ENCODE data around the gene RCAN2. TPM values are rescaled to one million over a fixed set of nuclear protein-coding genes. Genes with fewer than 3 reads are reported as not detected.

Gene RCAN2
- polyA plus RNA-seq, 1 donor from 2014 or later = 37.4 TPM

GRCh38 chr6:46315589-46315988, 175.7 kb downstream of the RCAN2 start:
- Histone ChIP-seq H3K4me2 (ENCODE audit: low read length) (no peak overlapping the region), H4K20me1 (ENCODE audit: insufficient read depth) (no peaks in the 10 kb centered on the region), H3K9me2 (ENCODE audit: insufficient read depth, low read length) (no peaks in the 10 kb centered on the region), H2AFZ (ENCODE audit: low read depth, low read length) (no peak overlapping the region), H3K27me3 (ENCODE audit: insufficient read depth, low read depth, low read length) (no peaks in the 10 kb centered on the region), H3K79me2 (replicated peaks; ENCODE audit: insufficient read depth, low read length) (no peaks in the 10 kb centered on the region), H3F3A (ENCODE audit: insufficient read depth, low read length, poor library complexity, severe bottlenecking) (no peaks in the 10 kb centered on the region), H3K36me3 (ENCODE audit: insufficient read depth, low read length) (no peaks in the 10 kb centered on the region), H3K9ac (ENCODE audit: low read length) (no peak overlapping the region), H3K4me3 (ENCODE audit: low read length) (no peak overlapping the region), H3K9me3 (ENCODE audit: low read length) (no peaks in the 10 kb centered on the region), H3K27ac (ENCODE audit: low read length) (no peak overlapping the region)
- TF ChIP-seq POLR2AphosphoS5 (IDR thresholded peaks at IDR 0.05) (no peak), EP300 (conservative IDR thresholded peaks at IDR 0.05; ENCODE audit: poor library complexity, severe bottlenecking) (no peak), EZH2 (IDR thresholded peaks at IDR 0.05; ENCODE audit: borderline replicate concordance, insufficient read depth, low read length, poor library complexity, severe bottlenecking) (no peak), CTCF (IDR thresholded peaks at IDR 0.05; ENCODE audit: poor library complexity, severe bottlenecking) (no peak), MXI1 (conservative IDR thresholded peaks at IDR 0.05; ENCODE audit: poor library complexity, severe bottlenecking) (no peak), TAF1 (IDR thresholded peaks at IDR 0.05; ENCODE audit: low read depth) (no peak), REST (IDR thresholded peaks at IDR 0.05; ENCODE audit: borderline replicate concordance) (no peak), SMC3 (conservative IDR thresholded peaks at IDR 0.05; ENCODE audit: poor library complexity) (no peak), RAD21 (conservative IDR thresholded peaks at IDR 0.05) (no peak)

- no peaks in the 10 kb centered on the region for H3K36me3 ChIP-seq (ENCODE audit: insufficient read depth, low read length)
- H3F3A ChIP-seq (ENCODE audit: insufficient read depth, low read length, poor library complexity, severe bottlenecking) = no peaks in the 10 kb centered on the region
- no peaks in the 10 kb centered on the region for H3K79me2 ChIP-seq (replicated peaks; ENCODE audit: insufficient read depth, low read length)
- no peaks in the 10 kb centered on the region for H3K9me2 ChIP-seq (ENCODE audit: insufficient read depth, low read length)
- H3K9ac ChIP-seq (ENCODE audit: low read length) = no peak overlapping the region
- no peaks in the 10 kb centered on the region for H3K27me3 ChIP-seq (ENCODE audit: insufficient read depth, low read depth, low read length)
- H3K4me3 ChIP-seq (ENCODE audit: low read length) = no peak overlapping the region
- H3K27ac ChIP-seq (ENCODE audit: low read length) = no peak overlapping the region
- H2AFZ ChIP-seq (ENCODE audit: low read depth, low read length) = no peak overlapping the region
- H4K20me1 ChIP-seq (ENCODE audit: insufficient read depth) = no peaks in the 10 kb centered on the region
- no peak overlapping the region for H3K4me2 ChIP-seq (ENCODE audit: low read length)
- H3K9me3 ChIP-seq (ENCODE audit: low read length) = no peaks in the 10 kb centered on the region
- no peak for TF ChIP-seq SMC3 (conservative IDR thresholded peaks at IDR 0.05; ENCODE audit: poor library complexity)
- TF ChIP-seq EZH2 (IDR thresholded peaks at IDR 0.05; ENCODE audit: borderline replicate concordance, insufficient read depth, low read length, poor library complexity, severe bottlenecking) = no peak
- no peak for TF ChIP-seq TAF1 (IDR thresholded peaks at IDR 0.05; ENCODE audit: low read depth)
- TF ChIP-seq MXI1 (conservative IDR thresholded peaks at IDR 0.05; ENCODE audit: poor library complexity, severe bottlenecking) = no peak
- no peak for TF ChIP-seq CTCF (IDR thresholded peaks at IDR 0.05; ENCODE audit: poor library complexity, severe bottlenecking)
- no peak for TF ChIP-seq POLR2AphosphoS5 (IDR thresholded peaks at IDR 0.05)
- TF ChIP-seq EP300 (conservative IDR thresholded peaks at IDR 0.05; ENCODE audit: poor library complexity, severe bottlenecking) = no peak
- no peak for TF ChIP-seq RAD21 (conservative IDR thresholded peaks at IDR 0.05)
- TF ChIP-seq REST (IDR thresholded peaks at IDR 0.05; ENCODE audit: borderline replicate concordance) = no peak
Observed at GRCh38 chr6:46312654-46313053, 178.6 kb downstream of the RCAN2 start.
